Spleen (tissue), 7 donors: Measurements from ENCODE around the gene HUS1.

Experiments
- POLR2A ChIP-seq, 3 donors: fragments of 450-650 bp; IDR thresholded peaks; one replicate each; pipeline ENCODE4 v1.5.1; 2017; ENCODE audit warnings: antibody characterized with exemption in 3 of 3, mild to moderate bottlenecking in 1 of 3
- POLR2AphosphoS5 ChIP-seq, 3 donors: sonication (generic); formaldehyde crosslinking; IDR thresholded peaks; one replicate each; pipeline ENCODE4 v1.5.1; 2017; ENCODE audit warnings: antibody characterized with exemption in 3 of 3
- TF ChIP-seq, protein P1 (sequence below), 11 experiments: fragments of 200-600 bp in 7 of 11; fragments of 450-650 bp in 4 of 11; sonication (generic) in 4 of 11; IDR thresholded peaks in 8 of 11; conservative IDR thresholded peaks in 3 of 11; 1 replicate in 7 of 11; 2 replicates in 4 of 11; pipeline versions ENCODE4 v1.4.0 to v1.8.0; 2016 to 2021; ENCODE audit warnings: antibody characterized with exemption in 11 of 11, inconsistent platforms in 4 of 11, mild to moderate bottlenecking in 1 of 11
- donor health status: DM: no; HTN: no; CAD: no; lungs with moderate emphysema.
- donor health status: DM: no; HTN: no; CAD: no.
- donor health status: DM: no; HTN: no; CAD: no.

DNA sequence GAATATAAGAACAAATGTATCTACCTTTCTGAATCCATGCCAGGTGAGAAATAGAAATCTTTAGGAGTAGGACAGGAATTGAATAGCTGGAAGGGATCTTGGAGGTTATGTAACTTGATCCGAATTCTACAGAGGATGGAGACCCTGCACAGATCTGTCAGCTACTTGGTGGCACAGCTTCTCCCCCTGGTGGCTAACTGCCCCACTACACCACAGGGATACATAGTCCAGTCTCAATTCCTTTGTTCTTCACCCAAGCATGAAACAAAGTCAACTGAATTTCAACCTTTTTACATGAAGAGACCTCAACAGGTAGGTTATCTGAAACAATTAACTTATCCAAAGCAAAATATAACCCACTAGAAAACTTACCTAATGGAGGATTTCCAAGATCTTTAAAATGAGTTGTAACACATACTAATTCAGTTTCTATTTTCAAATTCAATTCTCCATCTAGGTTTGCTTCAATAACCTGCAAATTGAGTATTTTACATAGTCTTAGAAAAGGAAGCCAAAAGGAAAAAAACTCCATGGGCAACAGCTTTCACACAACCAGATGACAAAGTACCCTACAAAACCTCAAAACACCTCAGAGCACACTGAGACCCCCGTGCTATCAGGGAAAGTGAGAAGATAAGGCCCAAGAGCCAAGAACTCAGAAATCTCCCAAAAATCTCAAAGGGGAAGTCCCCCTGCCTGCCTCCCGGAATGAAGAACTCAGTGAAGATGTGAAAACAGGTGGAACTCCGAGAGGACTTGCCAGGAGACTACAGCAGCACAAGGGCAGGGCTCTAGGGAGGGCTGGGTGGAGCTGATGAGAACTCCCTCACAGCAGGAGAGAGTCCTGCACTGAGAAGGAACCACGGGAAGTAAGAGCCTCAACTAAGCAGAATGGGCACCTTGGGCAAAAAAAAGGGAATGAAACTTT, 10.3 kb downstream of the HUS1 start:
- TF ChIP-seq, protein P1, sequence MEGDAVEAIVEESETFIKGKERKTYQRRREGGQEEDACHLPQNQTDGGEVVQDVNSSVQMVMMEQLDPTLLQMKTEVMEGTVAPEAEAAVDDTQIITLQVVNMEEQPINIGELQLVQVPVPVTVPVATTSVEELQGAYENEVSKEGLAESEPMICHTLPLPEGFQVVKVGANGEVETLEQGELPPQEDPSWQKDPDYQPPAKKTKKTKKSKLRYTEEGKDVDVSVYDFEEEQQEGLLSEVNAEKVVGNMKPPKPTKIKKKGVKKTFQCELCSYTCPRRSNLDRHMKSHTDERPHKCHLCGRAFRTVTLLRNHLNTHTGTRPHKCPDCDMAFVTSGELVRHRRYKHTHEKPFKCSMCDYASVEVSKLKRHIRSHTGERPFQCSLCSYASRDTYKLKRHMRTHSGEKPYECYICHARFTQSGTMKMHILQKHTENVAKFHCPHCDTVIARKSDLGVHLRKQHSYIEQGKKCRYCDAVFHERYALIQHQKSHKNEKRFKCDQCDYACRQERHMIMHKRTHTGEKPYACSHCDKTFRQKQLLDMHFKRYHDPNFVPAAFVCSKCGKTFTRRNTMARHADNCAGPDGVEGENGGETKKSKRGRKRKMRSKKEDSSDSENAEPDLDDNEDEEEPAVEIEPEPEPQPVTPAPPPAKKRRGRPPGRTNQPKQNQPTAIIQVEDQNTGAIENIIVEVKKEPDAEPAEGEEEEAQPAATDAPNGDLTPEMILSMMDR (IDR thresholded peaks at IDR 0.05 in 8 of 11, conservative IDR thresholded peaks at IDR 0.05 in 3 of 11), result peak; percentile 55 to 87 (median 80)
- TF ChIP-seq POLR2A (IDR thresholded peaks at IDR 0.05) (no peak), POLR2AphosphoS5 (IDR thresholded peaks at IDR 0.05) (no peak)
